ENCODE results near the gene PCGF1.

PCGF1 gene

GRCh38 chr2:74522516-74522915, 15.0 kb upstream of the PCGF1 start:
- DNase-seq (ENCODE audit: extremely low spot score): no peak
- ChIA-PET CTCF (interaction anchor here (0.7 to 1.8 kb wide), 3 partner anchors 12 to 40 kb away, joined by 3 to 6 read pairs (median 5); partner anchors contain the start of genes CCDC142 and TTC31), POLR2A (interaction anchor here (0.5 kb wide), 1 partner anchor 8 kb away, joined by 4 read pairs; the partner anchor contains the start of gene TLX2)
- no peak for TF ChIP-seq CTCF (IDR thresholded peaks at IDR 0.05; ENCODE audit: control extremely low read depth, extremely low read depth, low read depth, missing control alignments)

- ChIA-PET POLR2A (interaction anchor here (1.0 kb wide), 1 partner anchor 13 kb away, joined by 5 read pairs; the partner anchor contains the start of genes AUP1 and HTRA2), CTCF (interaction anchor here (1.0 to 1.3 kb wide), 4 partner anchors 13 to 71 kb away, joined by 3 to 6 read pairs (median 4); partner anchors contain the start of gene HTRA2)
- DNase-seq (ENCODE audit: extremely low spot score): no peak
- TF ChIP-seq CTCF (IDR thresholded peaks at IDR 0.05; ENCODE audit: control extremely low read depth, extremely low read depth, low read depth, missing control alignments): no peak
Measured at GRCh38 chr2:74516650-74517049, 9.2 kb upstream of the PCGF1 start.

GRCh38 chr2:74515981-74516633, 8.6 kb upstream of the PCGF1 start:
- TF ChIP-seq CTCF (IDR thresholded peaks at IDR 0.05; ENCODE audit: control extremely low read depth, extremely low read depth, low read depth, missing control alignments): no peak
- POLR2A ChIA-PET: interaction anchor here (1.0 kb wide), 1 partner anchor 14 kb away, joined by 5 read pairs; the partner anchor contains the start of genes AUP1 and HTRA2
- CTCF ChIA-PET: interaction anchor here (1.0 to 1.3 kb wide), 4 partner anchors 12 to 71 kb away, joined by 3 to 6 read pairs (median 4); partner anchors contain the start of gene HTRA2
- peak; percentile 93 for DNase-seq (ENCODE audit: extremely low spot score)

GRCh38 chr2:74515271-74515980, 7.9 kb upstream of the PCGF1 start:
- no peak for TF ChIP-seq CTCF (IDR thresholded peaks at IDR 0.05; ENCODE audit: control extremely low read depth, extremely low read depth, low read depth, missing control alignments)
- ChIA-PET CTCF (interaction anchor here (0.6 to 3.9 kb wide), 5 partner anchors 11 to 83 kb away, joined by 3 to 10 read pairs (median 4); partner anchors contain the start of genes CCDC142 and TTC31), POLR2A (no interaction called here)
- DNase-seq (ENCODE audit: extremely low spot score): no peak

GRCh38 chr2:74514368-74515270, 7.1 kb upstream of the PCGF1 start, which contains the start of gene TLX2:
Gene TLX2, plus strand, starts transcription at chr2:74514450. Its CDS starts 357 bp downstream, at chr2:74514807.
- DNase-seq (ENCODE audit: extremely low spot score): peak; percentile 31
- no peak for TF ChIP-seq CTCF (IDR thresholded peaks at IDR 0.05; ENCODE audit: control extremely low read depth, extremely low read depth, low read depth, missing control alignments)
- ChIA-PET POLR2A (interaction anchor here (0.7 kb wide), 1 partner anchor 8 kb away, joined by 4 read pairs; no protein-coding TSS in a partner anchor), CTCF (interaction anchor here (1.0 to 3.9 kb wide), 4 partner anchors 17 to 74 kb away, joined by 3 to 10 read pairs (median 4); partner anchors contain the start of genes CCDC142 and TTC31)

Measured in GM10248 (cell line).